Heart left ventricle (tissue), 16 donors: Measurements from ENCODE around the gene CEP350. TPM values are rescaled to one million over a fixed set of nuclear protein-coding genes. Genes with fewer than 3 reads are reported as not detected.

Source experiments
- ATAC-seq, 4 donors: fragments of 200-7000 bp; cut with Tn5 transposase; one replicate each; pipeline ENCODE4 v1.9.1; 2020 to 2022; ENCODE audit warnings: moderate library complexity in 4 of 4, mild to moderate bottlenecking in 3 of 4, moderate number of reproducible peaks in 1 of 4
- DNase-seq, 5 donors: peaks; one replicate each; pipeline ENCODE4 v3.0.0-alpha.2; 2020
- H3K27ac ChIP-seq, 12 donors: fragments of 200-600 bp; sonication (generic) in 4 of 12; one replicate each; pipeline versions ENCODE4 v1.5.0 to v1.8.0; 2016 to 2022; ENCODE audit warnings: mild to moderate bottlenecking in 2 of 12
- H3K27me3 ChIP-seq, 9 donors: fragments of 200-600 bp; sonication (generic) in 2 of 9; one replicate each; pipeline versions ENCODE4 v1.5.1 to v1.8.0; 2016 to 2022; ENCODE audit warnings: mild to moderate bottlenecking in 3 of 9
- H3K36me3 ChIP-seq, 9 donors: fragments of 200-600 bp; sonication (generic) in 2 of 9; one replicate each; pipeline versions ENCODE4 v1.5.0 to v1.8.0; 2018 to 2022; ENCODE audit warnings: mild to moderate bottlenecking in 2 of 9
- H3K4me1 ChIP-seq, 12 donors: fragments of 200-600 bp; sonication (generic) in 4 of 12; one replicate each; pipeline versions ENCODE4 v1.5.0 to v1.8.0; 2016 to 2022; ENCODE audit warnings: mild to moderate bottlenecking in 3 of 12
- H3K4me3 ChIP-seq, 12 donors: fragments of 200-600 bp; sonication (generic) in 4 of 12; one replicate each; pipeline versions ENCODE4 v1.5.0 to v1.8.0; 2017 to 2022; ENCODE audit warnings: mild to moderate bottlenecking in 9 of 12, moderate library complexity in 4 of 12
- H3K9me3 ChIP-seq, 12 donors: fragments of 200-600 bp; sonication (generic) in 4 of 12; one replicate each; pipeline versions ENCODE4 v1.5.0 to v1.8.0; 2016 to 2022; ENCODE audit warnings: mild to moderate bottlenecking in 1 of 12
- POLR2A ChIP-seq, 2 donors: fragments of 450-650 bp; IDR thresholded peaks; one replicate each; pipeline ENCODE4 v1.6.1; 2017; ENCODE audit warnings: antibody characterized with exemption in 2 of 2, mild to moderate bottlenecking in 2 of 2, moderate library complexity in 2 of 2
- WGBS, 4 donors: extraction: QIAGEN DNeasy Blood & Tissue Kit in 2 of 4; methylation state at CpG; one replicate each; pipeline versions ENCODE4 v1.1.5 to v1.1.7; 2013 to 2018; 5-methylcytosine and 5-hydroxymethylcytosine counted together
- intact Hi-C, 10 donors: fragments of 100-400 bp; cut with DNase I; formaldehyde crosslinking; loops; one replicate each; pipeline versions ENCODE4 v1.11.1 to v1.14.2; 2022
- polyA plus RNA-seq, 2 donors: library from polyadenylated mRNA; stranded (reverse); fragments of 200-250 nt; gene quantifications; one replicate each; pipeline ENCODE4 v1.2.3, GENCODE V29; 2013
- total RNA-seq, 9 donors: library from RNA; depleted of rRNA in 2 of 9; stranded (reverse); fragments of >200 nt in 2 of 9; fragmentation: NEBNext Ultra II Directional in 3 of 9; extraction: Animal tissue kit (Norgen Biotek cat#: 25700) in 3 of 9; gene quantifications; one replicate each; pipeline versions ENCODE4 v1.1.0 to v1.2.4, GENCODE V29; 2016 to 2023
- TF ChIP-seq, protein P1 (sequence below), 12 donors: fragments of 200-600 bp; sonication (generic) in 4 of 12; IDR thresholded peaks; one replicate each; pipeline versions ENCODE4 v1.5.0 to v1.8.0; 2018 to 2022; ENCODE audit warnings: antibody characterized with exemption in 12 of 12, mild to moderate bottlenecking in 5 of 12
- donor health status: ischemic (EF 13 %, LVEDD 7.1; RV severe dilation, severe dysfunction).
- donor health status: healthy with polysubstance abuse.
- donor health status: DM: no; HTN: yes; CAD: no.
- donor health status: DM: no; HTN: no; CAD: no.
- donor health status: ischemic (EF 25% LVEDD 6.9; RV normal size, moderate dysfunction).
- donor health status: ischemic (EF 25% LVEDD 5.7; RV mildly dilated, moderate dysfunction).
- donor health status: healthy.
- donor health status: DM: yes; HTN: yes; CAD: no.
- donor health status: ischemic (EF 35%, LVEDD 5.7; RV mildly dilated, moderate dysfunction).
- donor health status: nonischemic (EF 11% LVEDD 7.7; RV severe dilation, severe dysfunction).
- donor health status: DM: yes; HTN: yes; CAD: no.
- donor health status: PGD.
- donor health status: ischemic (EF 29% LVEDD 5.4; RV normal size, mild dysfunction).
- donor health status: nonischemic (EF 23%, LVEDD 6.1; RV moderate dilation, normal function).

The CEP350 gene
- total and polyA plus RNA-seq, 11 donors, result 7.8 to 65.3 (median 40.4) TPM

DNA sequence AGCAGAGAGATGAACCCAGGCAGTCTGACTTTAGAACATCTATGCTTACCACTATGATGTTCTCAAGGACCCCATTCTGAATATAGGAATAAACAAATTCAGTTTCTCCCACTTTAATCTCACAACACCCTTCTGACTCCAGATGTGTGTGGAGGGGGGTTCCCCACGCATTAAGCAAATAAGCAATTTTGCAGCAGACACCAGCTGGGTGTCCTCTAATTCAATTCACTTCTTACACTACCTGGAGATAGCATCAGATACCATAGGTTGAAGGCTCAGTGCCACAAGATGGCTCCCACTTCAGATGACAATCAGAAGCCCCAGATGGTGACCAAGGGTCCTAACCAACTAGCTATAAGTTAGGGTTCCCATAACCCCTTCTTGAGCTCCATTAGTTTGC lies 30.3 kb upstream of the CEP350 start:
- DNase-seq (no peak), ATAC-seq (no peak)
- Histone ChIP-seq H3K9me3 (no peaks in the 10 kb centered on the region), H3K27me3 (no peaks in the 10 kb centered on the region), H3K4me1 (peaks cover 0 to 8% (median 0%) of the 10 kb centered on the region in 12 donors), H3K27ac (no peak overlapping the region), H3K4me3 (no peak overlapping the region), H3K36me3 (peaks cover 0 to 31% (median 14%) of the 10 kb centered on the region in 9 donors)
- intact Hi-C loops, result no loop called here
- TF ChIP-seq, protein P1, sequence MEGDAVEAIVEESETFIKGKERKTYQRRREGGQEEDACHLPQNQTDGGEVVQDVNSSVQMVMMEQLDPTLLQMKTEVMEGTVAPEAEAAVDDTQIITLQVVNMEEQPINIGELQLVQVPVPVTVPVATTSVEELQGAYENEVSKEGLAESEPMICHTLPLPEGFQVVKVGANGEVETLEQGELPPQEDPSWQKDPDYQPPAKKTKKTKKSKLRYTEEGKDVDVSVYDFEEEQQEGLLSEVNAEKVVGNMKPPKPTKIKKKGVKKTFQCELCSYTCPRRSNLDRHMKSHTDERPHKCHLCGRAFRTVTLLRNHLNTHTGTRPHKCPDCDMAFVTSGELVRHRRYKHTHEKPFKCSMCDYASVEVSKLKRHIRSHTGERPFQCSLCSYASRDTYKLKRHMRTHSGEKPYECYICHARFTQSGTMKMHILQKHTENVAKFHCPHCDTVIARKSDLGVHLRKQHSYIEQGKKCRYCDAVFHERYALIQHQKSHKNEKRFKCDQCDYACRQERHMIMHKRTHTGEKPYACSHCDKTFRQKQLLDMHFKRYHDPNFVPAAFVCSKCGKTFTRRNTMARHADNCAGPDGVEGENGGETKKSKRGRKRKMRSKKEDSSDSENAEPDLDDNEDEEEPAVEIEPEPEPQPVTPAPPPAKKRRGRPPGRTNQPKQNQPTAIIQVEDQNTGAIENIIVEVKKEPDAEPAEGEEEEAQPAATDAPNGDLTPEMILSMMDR (IDR thresholded peaks at IDR 0.05), result no peak
- no peak for TF ChIP-seq POLR2A (IDR thresholded peaks at IDR 0.05)
- 94 to 100% (median 97%) methylated on average over 1 of the region's 1 CpG for WGBS, 4 donors

DNA sequence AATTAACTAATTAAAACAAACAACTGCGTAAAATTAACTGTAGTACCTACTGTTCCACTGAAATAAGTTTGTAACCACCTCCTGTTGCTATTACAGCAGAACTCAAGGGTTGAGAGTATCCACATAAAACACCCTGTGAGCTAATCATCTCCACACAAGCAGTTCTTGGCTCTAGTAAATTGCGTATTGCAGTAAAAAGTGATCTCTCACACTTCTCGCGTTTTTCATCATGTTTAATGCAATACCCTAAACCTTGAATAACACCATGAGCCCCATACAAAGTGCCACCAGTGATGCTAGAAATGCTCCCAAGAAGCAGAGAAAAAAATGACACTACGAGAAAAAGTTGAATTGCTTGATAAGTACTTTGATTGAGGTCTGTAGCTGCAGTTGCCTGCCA lies 29.3 kb upstream of the CEP350 start:
- H3K4me3 ChIP-seq, result no peak overlapping the region
- peaks cover 0 to 20% (median 3%) of the 10 kb centered on the region in 9 donors for H3K36me3 ChIP-seq
- no peak for TF ChIP-seq POLR2A (IDR thresholded peaks at IDR 0.05)
- TF ChIP-seq, protein P1 (IDR thresholded peaks at IDR 0.05), result no peak
- no peaks in the 10 kb centered on the region for H3K27me3 ChIP-seq
- ATAC-seq, result no peak
- H3K27ac ChIP-seq, result no peak overlapping the region
- intact Hi-C loops, result no loop called here
- peaks cover 0 to 11% (median 0%) of the 10 kb centered on the region in 12 donors for H3K4me1 ChIP-seq
- no peaks in the 10 kb centered on the region for H3K9me3 ChIP-seq
- 91 to 95% (median 92%) methylated on average over 5 of the region's 5 CpGs for WGBS, 4 donors
- no peak for DNase-seq

DNA sequence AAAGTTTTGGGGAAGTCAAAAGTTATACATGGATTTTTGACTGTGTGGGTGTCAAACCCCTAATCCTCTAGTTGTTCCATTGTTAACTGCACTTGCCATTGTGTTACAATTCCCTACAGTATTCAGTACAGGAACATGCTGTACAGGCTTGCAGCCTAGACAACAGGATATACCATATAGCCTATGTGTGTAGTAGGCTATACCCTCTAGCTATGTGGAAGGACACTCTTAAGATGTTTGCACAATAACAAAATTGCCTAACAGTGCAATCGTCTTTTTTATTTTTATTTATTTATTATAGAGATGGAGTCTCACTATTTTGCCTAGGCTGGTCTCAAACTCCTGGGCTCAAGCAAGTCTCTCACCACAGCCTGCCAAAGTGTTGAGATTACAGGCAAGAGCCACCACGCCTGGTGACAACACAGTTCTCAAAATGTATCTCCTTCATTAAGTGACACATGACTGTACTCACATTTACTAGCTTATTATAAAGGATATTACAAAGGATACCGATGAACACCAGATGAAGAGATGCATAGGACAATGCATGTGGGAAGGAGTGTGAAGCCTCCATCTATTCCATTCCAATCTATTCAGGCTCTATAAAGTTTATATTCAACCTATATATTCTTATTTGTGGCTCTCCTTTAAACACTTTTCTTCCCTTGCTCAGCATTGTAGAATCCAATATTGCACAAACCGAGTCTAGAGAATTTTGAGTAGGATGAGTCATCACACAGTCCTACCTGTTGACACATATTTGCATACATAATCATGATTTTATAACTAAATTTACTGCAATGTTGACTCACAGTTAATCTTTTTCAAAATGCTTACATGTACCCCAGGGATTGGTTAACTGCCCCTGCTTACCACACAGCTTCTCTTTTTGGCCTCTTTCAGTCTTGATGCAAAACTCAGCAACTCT lies 28.4 kb upstream of the CEP350 start:
- no peaks in the 10 kb centered on the region for H3K27me3 ChIP-seq
- peaks cover 0 to 13% (median 0%) of the 10 kb centered on the region in 12 donors for H3K4me1 ChIP-seq
- DNase-seq (no peak), ATAC-seq (no peak)
- H3K9me3 ChIP-seq, result no peaks in the 10 kb centered on the region
- no peak for TF ChIP-seq POLR2A (IDR thresholded peaks at IDR 0.05)
- TF ChIP-seq, protein P1 (IDR thresholded peaks at IDR 0.05), result no peak
- intact Hi-C loops, result no loop called here
- no peak overlapping the region for H3K27ac ChIP-seq
- 81 to 93% (median 84%) methylated on average over 4 of the region's 4 CpGs for WGBS, 4 donors
- no peak overlapping the region for H3K4me3 ChIP-seq
- H3K36me3 ChIP-seq, result peaks cover 0 to 11% (median 2%) of the 10 kb centered on the region in 9 donors

DNA sequence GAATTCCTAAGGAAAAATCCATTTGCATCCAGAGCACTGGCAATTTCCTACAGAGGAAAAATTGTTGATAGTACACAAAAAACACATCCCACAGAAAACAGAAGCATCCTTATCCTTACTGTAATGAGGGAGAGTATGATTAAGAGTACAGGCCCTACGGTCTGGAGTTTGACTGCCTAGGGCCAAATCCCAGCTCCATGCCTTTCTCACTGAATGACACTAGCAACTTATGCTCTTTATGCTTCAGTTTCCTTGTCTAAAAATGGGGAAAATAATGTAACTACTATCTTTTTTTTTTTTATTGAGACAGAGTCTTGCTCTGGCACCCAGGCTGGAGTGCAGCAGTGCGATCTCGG lies 27.8 kb upstream of the CEP350 start:
- H3K4me1 ChIP-seq, result peaks cover 0 to 14% (median 0%) of the 10 kb centered on the region in 12 donors
- DNase-seq (no peak), ATAC-seq (no peak)
- H3K27ac ChIP-seq, result no peak overlapping the region
- WGBS, 4 donors, result 95 to 98% (median 96%) methylated on average over 3 of the region's 3 CpGs
- no peaks in the 10 kb centered on the region for H3K9me3 ChIP-seq
- H3K27me3 ChIP-seq, result no peaks in the 10 kb centered on the region
- no peak overlapping the region for H3K4me3 ChIP-seq
- TF ChIP-seq POLR2A (IDR thresholded peaks at IDR 0.05), result no peak
- TF ChIP-seq, protein P1 (IDR thresholded peaks at IDR 0.05), result no peak
- intact Hi-C loops, result no loop called here
- H3K36me3 ChIP-seq, result peaks cover 0 to 5% (median 0%) of the 10 kb centered on the region in 9 donors
